Activated CD4-positive, alpha-beta T cell treated with anti-CD3 and anti-CD28 coated beads for 36 hours (primary cell): ENCODE data around the gene PHC2. TPM values are rescaled to one million over a fixed set of nuclear protein-coding genes. Genes with fewer than 3 reads are reported as not detected.

ENCODE experiments used
- ATAC-seq: fragments of 200-7000 bp; cut with Tn5 transposase; one replicate; pipeline ENCODE4 v1.10.0; 2021; ENCODE audit warnings: mild to moderate bottlenecking, moderate library complexity
- CTCF ChIA-PET: fragments of 350-600 bp; sonication (Branson Sonifier 250); formaldehyde crosslinking; loops from one replicate; lab custom pipeline; 2021; ENCODE audit warnings: antibody characterized with exemption; lab: Charles Lee
- POLR2A ChIA-PET: fragments of 350-600 bp; sonication (Branson Sonifier 250); formaldehyde crosslinking; loops from one replicate; lab custom pipeline; 2021; ENCODE audit warnings: antibody characterized with exemption, inconsistent platforms; lab: Charles Lee
- DNase-seq: peaks from one replicate; pipeline ENCODE4 v3.0.0-alpha.2; 2020
- H3K27ac Mint-ChIP-seq: one replicate; pipeline ENCODE4 v1.8.0; 2021; ENCODE audit warnings: mixed read lengths
- H3K27me3 Mint-ChIP-seq: one replicate; pipeline ENCODE4 v1.8.0; 2021; ENCODE audit warnings: mixed read lengths
- H3K36me3 Mint-ChIP-seq: one replicate; pipeline ENCODE4 v1.8.0; 2021; ENCODE audit warnings: low read depth, mixed read lengths
- H3K4me1 Mint-ChIP-seq: one replicate; pipeline ENCODE4 v1.8.0; 2021; ENCODE audit warnings: mixed read lengths
- H3K4me3 Mint-ChIP-seq: one replicate; pipeline ENCODE4 v1.8.0; 2021; ENCODE audit warnings: mild to moderate bottlenecking, moderate library complexity, mixed read lengths
- H3K9me3 Mint-ChIP-seq: one replicate; pipeline ENCODE4 v1.8.0; 2021; ENCODE audit warnings: low read depth, mixed read lengths
- intact Hi-C, 2 experiments: fragments of 100-400 bp; cut with DNase I in 1 of 2; cut with micrococcal nuclease in 1 of 2; formaldehyde crosslinking; loops; one replicate each; pipeline versions ENCODE4 v1.14.2 to v1.15.1; 2022 to 2024; cut with DNase I, micrococcal nuclease
- total RNA-seq, 2 experiments: library from RNA; stranded (reverse); gene quantifications; one replicate each; pipeline ENCODE4 v1.2.3, GENCODE V29; 2021

The PHC2 gene
- total RNA-seq, 2 experiments from 2014 or later, result 23.8 to 28.4 TPM

- no peak overlapping the region for H3K27ac Mint-ChIP-seq
- POLR2A ChIA-PET, result no interaction called here
- H3K9me3 Mint-ChIP-seq, result no peaks in the 10 kb centered on the region
- CTCF ChIA-PET, result no interaction called here
- no peak overlapping the region for H3K4me3 Mint-ChIP-seq
- H3K27me3 Mint-ChIP-seq, result peaks cover 8% of the 10 kb centered on the region
- peaks cover 3% of the 10 kb centered on the region for H3K4me1 Mint-ChIP-seq
- H3K36me3 Mint-ChIP-seq, result no peaks in the 10 kb centered on the region
- intact Hi-C loops, result loop anchor here (5.0 kb wide), 2 partner anchors 82 to 1598 kb away; partner anchors contain the start of gene ZMYM6 (in 1 of the 2)
- no peak for DNase-seq
- ATAC-seq, result no peak
Observed at GRCh38 chr1:33434363-33434750, 3.5 kb upstream of the PHC2 start.

DNA sequence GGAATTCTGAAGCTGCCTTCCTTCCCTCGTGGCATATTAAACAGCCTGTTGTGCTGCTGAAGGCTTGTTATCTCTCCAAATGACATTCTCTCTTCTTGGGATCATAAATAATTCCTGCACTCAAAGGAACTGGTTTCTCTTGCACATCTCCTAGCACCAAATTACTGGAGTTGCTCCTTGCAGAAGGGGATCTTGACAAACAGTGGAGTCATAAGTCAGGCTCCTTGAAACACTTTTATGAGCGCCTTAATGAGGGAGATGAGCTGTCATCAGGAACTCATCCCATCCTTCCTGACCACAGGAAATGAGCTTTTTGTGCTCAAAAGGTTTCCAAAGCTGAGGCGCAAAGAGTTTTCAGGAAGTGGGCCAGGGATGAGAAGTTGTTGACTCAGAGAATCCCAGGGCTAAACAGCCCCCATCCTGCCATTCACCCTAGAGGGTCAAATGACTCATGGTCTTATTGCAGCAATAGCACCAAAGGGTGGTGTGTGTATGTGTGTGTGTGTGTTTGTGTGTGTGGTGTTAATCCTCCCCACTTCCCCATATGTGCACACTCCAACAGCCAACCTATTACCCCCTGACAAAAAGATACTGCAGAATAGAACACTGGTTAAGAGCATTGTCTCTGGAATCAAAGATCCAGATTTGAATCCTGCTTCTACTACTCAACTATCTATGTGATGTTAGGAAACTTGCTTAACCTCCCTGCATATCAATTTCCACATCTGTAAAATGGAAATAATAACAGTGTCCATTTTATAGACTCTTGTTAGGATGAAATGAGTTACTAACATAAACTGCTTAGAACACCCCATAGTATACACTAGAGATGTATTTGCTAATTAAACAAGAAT lies 2.8 kb upstream of the PHC2 start:
- ChIA-PET CTCF (no interaction called here), POLR2A (no interaction called here)
- H3K27ac Mint-ChIP-seq, result no peak overlapping the region
- no peaks in the 10 kb centered on the region for H3K9me3 Mint-ChIP-seq
- no peak for DNase-seq
- peaks cover 5% of the 10 kb centered on the region for H3K27me3 Mint-ChIP-seq
- H3K36me3 Mint-ChIP-seq, result no peaks in the 10 kb centered on the region
- ATAC-seq, result no peak
- intact Hi-C loops, result loop anchor here (5.0 kb wide), 2 partner anchors 81 to 1599 kb away; partner anchors contain the start of gene ZMYM6 (in 1 of the 2)
- peaks cover 3% of the 10 kb centered on the region for H3K4me1 Mint-ChIP-seq
- no peak overlapping the region for H3K4me3 Mint-ChIP-seq

GRCh38 chr1:33429856-33430691 lies 821 bp downstream of the PHC2 start:
- H3K4me3 Mint-ChIP-seq, result no peak overlapping the region
- H3K27ac Mint-ChIP-seq, result no peak overlapping the region
- peaks cover 7% of the 10 kb centered on the region for H3K27me3 Mint-ChIP-seq
- ChIA-PET CTCF (interaction anchor here (0.7 to 1.0 kb wide), 2 partner anchors 41 to 260 kb away, joined by 5 to 7 read pairs; no protein-coding TSS in a partner anchor), POLR2A (no interaction called here)
- peaks cover 8% of the 10 kb centered on the region for H3K4me1 Mint-ChIP-seq
- ATAC-seq, result no peak
- no peaks in the 10 kb centered on the region for H3K36me3 Mint-ChIP-seq
- H3K9me3 Mint-ChIP-seq, result no peaks in the 10 kb centered on the region
- DNase-seq, result peak; percentile 35
- intact Hi-C loops, result loop anchor here (2.0 to 5.0 kb wide), 4 partner anchors 43 to 1602 kb away; partner anchors contain the start of genes S100PBP (in 1 of the 2), YARS1 (in 1 of the 2), ZMYM6 (in 1 of the 2) and ZSCAN20 (in 1 of the 2)

- intact Hi-C loops, result no loop called here
- Mint-ChIP-seq H3K9me3 (no peaks in the 10 kb centered on the region), H3K27ac (no peak overlapping the region), H3K4me1 (peaks cover 8% of the 10 kb centered on the region), H3K36me3 (no peaks in the 10 kb centered on the region), H3K27me3 (peaks cover 7% of the 10 kb centered on the region), H3K4me3 (no peak overlapping the region)
- ATAC-seq (no peak), DNase-seq (no peak)
- ChIA-PET CTCF (interaction anchor here (0.7 to 1.0 kb wide), 2 partner anchors 42 to 260 kb away, joined by 5 to 7 read pairs; no protein-coding TSS in a partner anchor), POLR2A (no interaction called here)
Observed at GRCh38 chr1:33429332-33429731, 1.6 kb downstream of the PHC2 start.

DNA sequence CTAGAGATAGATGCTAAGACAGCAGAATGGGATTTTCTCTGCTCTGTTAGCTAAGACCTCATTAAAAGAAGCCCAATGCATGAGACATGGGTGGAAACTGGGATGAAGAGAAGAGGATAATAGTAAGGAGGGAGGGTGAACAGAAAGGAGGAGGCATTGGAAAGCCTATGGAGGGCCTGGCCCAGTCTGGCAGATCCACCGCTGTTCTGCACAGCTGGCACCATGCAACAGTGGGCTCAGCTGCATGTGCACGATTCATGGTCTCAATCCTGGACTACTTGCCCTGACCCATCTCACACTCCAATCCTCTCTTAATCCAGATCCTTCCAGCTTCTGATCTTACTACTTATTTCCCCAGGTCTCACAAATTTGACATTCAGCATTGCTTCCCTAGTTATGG lies 2.2 kb downstream of the PHC2 start:
- intact Hi-C loops, result no loop called here
- CTCF ChIA-PET, result interaction anchor here (0.5 kb wide), 1 partner anchor 90 kb away, joined by 3 read pairs; no protein-coding TSS in a partner anchor
- Mint-ChIP-seq H3K4me1 (peaks cover 8% of the 10 kb centered on the region), H3K27me3 (peaks cover 7% of the 10 kb centered on the region), H3K36me3 (no peaks in the 10 kb centered on the region), H3K4me3 (no peak overlapping the region), H3K9me3 (no peaks in the 10 kb centered on the region), H3K27ac (no peak overlapping the region)
- no peak for ATAC-seq
- POLR2A ChIA-PET, result no interaction called here
- no peak for DNase-seq

GRCh38 chr1:33426916-33427315 lies 4.0 kb downstream of the PHC2 start:
- CTCF ChIA-PET, result interaction anchor here (0.7 kb wide), 1 partner anchor 44 kb away, joined by 3 read pairs; no protein-coding TSS in a partner anchor

DNA sequence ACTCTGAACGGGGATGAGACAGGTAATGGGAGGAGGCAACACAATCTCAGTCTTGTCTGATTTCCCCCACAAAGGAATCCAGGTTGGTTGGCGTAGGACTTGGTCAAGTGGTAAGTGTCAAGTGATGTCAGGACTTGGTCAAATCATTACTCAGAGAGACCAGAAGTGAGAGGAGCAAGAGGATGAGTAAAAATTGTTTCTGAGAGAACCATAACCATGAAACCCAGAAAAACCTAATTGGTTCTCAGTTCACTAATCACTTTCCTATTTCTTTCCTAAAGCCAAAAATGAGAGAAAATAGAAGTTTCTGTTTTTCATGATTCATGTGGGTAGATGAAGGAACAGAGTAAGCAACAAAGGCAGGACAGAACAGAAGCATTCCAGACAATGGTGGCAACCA lies 5.0 kb downstream of the PHC2 start:
- peaks cover 14% of the 10 kb centered on the region for H3K27me3 Mint-ChIP-seq
- POLR2A ChIA-PET, result no interaction called here
- DNase-seq (peak; percentile 8), ATAC-seq (peak; percentile 48)
- intact Hi-C loops, result no loop called here
- CTCF ChIA-PET, result interaction anchor here (1.0 kb wide), 1 partner anchor 18 kb away, joined by 3 read pairs; no protein-coding TSS in a partner anchor
- H3K36me3 Mint-ChIP-seq, result no peaks in the 10 kb centered on the region
- no peaks in the 10 kb centered on the region for H3K9me3 Mint-ChIP-seq
- no peak overlapping the region for H3K4me3 Mint-ChIP-seq
- H3K27ac Mint-ChIP-seq, result no peak overlapping the region
- peaks cover 5% of the 10 kb centered on the region for H3K4me1 Mint-ChIP-seq

More at GRCh38 chr1:33426916-33427315, 4.0 kb downstream of the PHC2 start:
- Mint-ChIP-seq H3K27ac (no peak overlapping the region), H3K9me3 (no peaks in the 10 kb centered on the region), H3K27me3 (peaks cover 15% of the 10 kb centered on the region), H3K36me3 (no peaks in the 10 kb centered on the region), H3K4me1 (peaks cover 8% of the 10 kb centered on the region), H3K4me3 (no peak overlapping the region)
- ATAC-seq (no peak), DNase-seq (no peak)
- intact Hi-C loops, result no loop called here
- POLR2A ChIA-PET, result no interaction called here

DNA sequence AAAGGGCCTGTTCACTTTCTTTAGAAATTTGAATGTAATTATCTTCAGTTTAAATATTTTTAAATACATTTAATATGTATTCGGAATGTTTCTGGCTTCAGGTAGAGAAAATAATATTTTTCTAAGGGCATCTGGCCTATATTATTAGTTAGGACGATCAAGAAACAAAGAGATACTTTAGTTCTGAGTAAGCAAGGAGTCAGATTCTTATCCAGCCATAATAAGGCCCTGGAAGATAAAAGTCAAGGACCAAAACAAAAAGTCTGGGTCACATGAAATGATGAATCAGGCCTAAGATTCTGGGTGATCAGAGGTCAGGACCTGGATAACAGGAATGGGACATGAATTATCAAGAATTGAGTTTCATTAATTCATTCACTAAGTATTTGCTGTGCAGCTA lies 6.3 kb downstream of the PHC2 start:
- Mint-ChIP-seq H3K27ac (no peak overlapping the region), H3K9me3 (no peaks in the 10 kb centered on the region), H3K36me3 (no peaks in the 10 kb centered on the region), H3K4me3 (no peak overlapping the region), H3K27me3 (peaks cover 14% of the 10 kb centered on the region), H3K4me1 (peaks cover 5% of the 10 kb centered on the region)
- CTCF ChIA-PET, result no interaction called here
- POLR2A ChIA-PET, result no interaction called here
- intact Hi-C loops, result no loop called here
- ATAC-seq (no peak), DNase-seq (no peak)

DNA sequence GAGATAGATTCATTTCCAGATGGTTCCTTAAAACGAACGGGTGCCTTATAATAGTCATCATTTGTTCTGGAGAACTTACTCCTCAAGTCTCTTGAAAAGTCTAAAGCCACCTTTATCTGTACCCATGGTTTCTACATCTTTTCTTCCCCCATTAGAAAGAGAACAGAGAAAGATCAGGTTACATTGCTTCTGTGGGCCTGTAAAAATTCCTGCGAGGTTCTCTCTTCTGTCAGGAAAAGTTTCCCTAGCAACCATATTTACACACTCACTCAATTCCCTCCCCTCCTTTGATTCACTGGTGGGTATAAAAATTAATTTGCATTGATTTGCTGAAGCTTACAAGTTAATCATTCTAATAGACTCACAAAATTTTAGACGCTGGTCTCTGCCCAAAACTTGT lies 6.7 kb downstream of the PHC2 start:
- CTCF ChIA-PET, result no interaction called here

GRCh38 chr1:33420870-33421775 lies 9.8 kb downstream of the PHC2 start:
- ATAC-seq (no peak), DNase-seq (no peak)
- Mint-ChIP-seq H3K27ac (no peak overlapping the region), H3K27me3 (peaks cover 16% of the 10 kb centered on the region), H3K4me3 (no peak overlapping the region), H3K9me3 (peaks cover 2% of the 10 kb centered on the region), H3K4me1 (peaks cover 5% of the 10 kb centered on the region), H3K36me3 (peaks cover 2% of the 10 kb centered on the region)
- CTCF ChIA-PET, result interaction anchor here (0.6 to 1.1 kb wide), 2 partner anchors 23 to 650 kb away, joined by 3 to 4 read pairs; no protein-coding TSS in a partner anchor
- POLR2A ChIA-PET, result no interaction called here
- intact Hi-C loops, result no loop called here

More for the DNA sequence above, 6.7 kb downstream of the PHC2 start:
- Mint-ChIP-seq H3K4me1 (peaks cover 5% of the 10 kb centered on the region), H3K4me3 (no peak overlapping the region), H3K27me3 (peaks cover 14% of the 10 kb centered on the region), H3K27ac (no peak overlapping the region), H3K36me3 (no peaks in the 10 kb centered on the region), H3K9me3 (no peaks in the 10 kb centered on the region)
- intact Hi-C loops, result no loop called here
- no peak for ATAC-seq
- DNase-seq, result no peak
- POLR2A ChIA-PET, result no interaction called here
